SK-N-SH (cell line): ENCODE results near the gene STX1A.

ENCODE experiments used
- MXI1 ChIP-seq: IDR thresholded peaks from 2 replicates; pipeline ENCODE4 v1.6.1; 2012; ENCODE audit warnings: mild to moderate bottlenecking, low read depth, low read length, improper control_type of control experiment
- TAF1 ChIP-seq: IDR thresholded peaks from 2 replicates; pipeline ENCODE4 v1.6.1; 2012; ENCODE audit warnings: low read depth, mild to moderate bottlenecking, low read length, moderate library complexity, borderline replicate concordance
- YY1 ChIP-seq: IDR thresholded peaks from 2 replicates; pipeline ENCODE4 v1.4.0; 2012; ENCODE audit warnings: low read depth, mild to moderate bottlenecking

GRCh38 chr7:73728551-73728950, 9.1 kb upstream of the STX1A start:
- TF ChIP-seq MXI1 (no peak), YY1 (no peak), TAF1 (no peak)
